Inflammatory macrophage (primary cell): ENCODE data around the gene CNOT11.

Experiments
- DNase-seq, 2 donors: peaks; one replicate each; pipeline ENCODE4 v3.0.0-alpha.2; 2020 to 2022

The CNOT11 gene

DNA sequence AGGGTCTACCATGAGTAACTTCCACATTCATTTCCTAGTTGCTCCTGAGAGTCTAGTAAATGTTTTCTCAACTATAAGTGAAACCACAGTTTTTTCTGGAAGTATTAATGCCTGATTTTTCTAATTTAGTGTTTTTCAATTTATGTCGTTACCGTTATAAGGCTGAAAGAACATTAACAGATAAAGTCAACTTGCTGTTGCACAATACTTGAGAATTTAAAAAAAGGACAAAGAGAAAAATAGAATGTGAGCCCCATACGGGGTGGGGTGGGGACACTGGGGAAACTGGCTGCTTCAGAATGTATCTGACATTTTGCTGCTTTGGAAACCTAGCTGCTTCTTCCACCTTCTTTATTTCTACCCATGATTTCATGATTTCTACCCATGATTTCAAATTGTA, 26.2 kb downstream of the CNOT11 start:
- DNase-seq = no peak

DNA sequence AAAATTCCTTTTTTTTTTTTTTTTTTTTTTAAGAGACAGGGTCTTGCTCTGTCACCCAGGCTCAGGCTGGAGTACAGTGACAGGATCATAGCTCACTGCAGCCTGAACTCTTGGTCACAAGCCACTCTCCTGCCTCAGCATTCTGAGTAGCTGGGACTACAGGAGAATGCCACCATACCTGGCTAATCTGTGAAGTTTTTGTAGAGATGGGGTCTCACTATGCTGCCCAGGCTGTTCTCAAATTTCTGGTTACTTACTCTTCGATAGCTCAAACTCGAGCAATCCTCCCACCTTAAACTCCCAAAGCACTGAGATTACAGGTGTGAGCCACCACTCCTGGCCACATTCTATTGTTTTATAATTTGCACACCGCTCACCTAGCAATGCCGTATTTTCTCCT, 28.8 kb downstream of the CNOT11 start:
- no peak for DNase-seq

GRCh38 chr2:101282980-101283379, 30.3 kb downstream of the CNOT11 start:
- DNase-seq = no peak

GRCh38 chr2:101286684-101287083, 34.0 kb downstream of the CNOT11 start:
- no peak for DNase-seq

DNA sequence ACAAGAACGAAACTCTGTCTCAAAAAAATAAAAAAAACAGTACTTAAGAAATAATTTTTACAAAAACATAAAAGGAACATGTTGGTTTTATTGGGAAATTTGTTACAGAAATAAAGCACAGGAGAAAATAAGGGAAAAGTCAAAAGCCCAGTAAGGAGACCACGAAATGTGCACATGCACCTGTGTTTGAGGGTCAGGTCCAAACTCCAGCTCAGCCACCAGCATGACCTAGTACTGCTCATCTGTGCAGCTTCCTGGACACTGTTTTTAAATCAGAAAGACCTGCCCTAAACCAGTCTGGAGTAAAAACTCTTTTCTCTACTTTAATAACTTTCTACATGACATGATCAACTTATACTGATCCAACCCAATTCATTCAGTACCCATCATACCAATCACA, 34.6 kb downstream of the CNOT11 start:
- no peak for DNase-seq

DNA sequence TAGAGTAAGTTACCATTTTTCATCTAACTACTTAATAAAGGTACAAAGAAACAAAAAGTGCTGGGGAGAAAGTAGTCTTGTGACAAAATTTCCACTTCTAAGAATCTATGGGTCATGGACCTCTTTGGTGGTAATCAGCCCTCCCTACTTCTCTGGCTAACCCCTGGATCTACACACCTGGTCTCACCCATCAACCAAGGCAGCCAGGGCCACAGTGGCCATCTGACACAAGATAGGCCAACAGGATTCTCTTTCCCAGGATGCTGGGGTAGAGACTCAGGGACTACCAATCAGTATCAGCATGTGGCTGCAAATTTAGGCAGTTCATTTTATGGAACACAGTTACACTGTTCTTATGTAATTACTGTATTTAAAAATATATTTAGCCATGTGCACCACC, 38.0 kb downstream of the CNOT11 start:
- DNase-seq = no peak

- DNase-seq = no peak
Measured at GRCh38 chr2:101291973-101292372, 39.3 kb downstream of the CNOT11 start.

DNA sequence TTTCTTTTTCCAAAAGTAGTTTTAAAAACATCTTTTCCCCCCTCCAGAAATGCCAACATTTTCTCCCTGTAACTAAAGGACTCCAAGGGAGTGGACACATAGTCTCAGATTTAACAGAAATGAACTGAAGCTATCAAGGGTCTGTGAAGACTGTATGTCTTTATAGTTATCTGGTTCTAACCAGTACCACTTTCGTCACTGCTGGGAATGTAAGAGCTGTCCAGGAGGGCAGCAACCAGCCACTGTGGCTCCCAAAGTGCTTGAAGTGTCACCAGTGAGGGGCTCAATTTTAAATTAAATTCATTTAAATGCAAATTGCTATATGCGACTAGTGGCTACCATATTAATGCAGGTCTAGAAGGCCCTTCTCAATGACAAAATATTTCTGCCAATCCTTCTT, 40.9 kb downstream of the CNOT11 start:
- no peak for DNase-seq

DNA sequence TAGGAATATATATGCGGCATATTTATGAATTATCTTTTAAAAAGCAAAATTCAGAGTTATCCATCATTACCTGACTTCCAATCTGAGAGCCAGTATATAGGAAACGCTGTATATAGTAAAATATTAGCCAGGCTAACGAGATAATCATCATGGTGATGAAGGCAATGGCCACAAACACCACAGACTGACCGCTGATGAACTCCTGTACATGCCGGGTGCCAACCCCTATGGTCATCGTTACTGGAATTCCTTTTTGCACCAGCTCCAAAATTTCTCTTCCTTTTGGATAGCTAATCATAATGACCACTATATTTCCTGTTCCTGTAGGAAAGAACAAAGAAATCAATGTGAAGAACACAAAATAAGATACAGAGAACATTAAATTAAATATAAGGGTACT, 42.2 kb downstream of the CNOT11 start:
- DNase-seq = no peak

DNA sequence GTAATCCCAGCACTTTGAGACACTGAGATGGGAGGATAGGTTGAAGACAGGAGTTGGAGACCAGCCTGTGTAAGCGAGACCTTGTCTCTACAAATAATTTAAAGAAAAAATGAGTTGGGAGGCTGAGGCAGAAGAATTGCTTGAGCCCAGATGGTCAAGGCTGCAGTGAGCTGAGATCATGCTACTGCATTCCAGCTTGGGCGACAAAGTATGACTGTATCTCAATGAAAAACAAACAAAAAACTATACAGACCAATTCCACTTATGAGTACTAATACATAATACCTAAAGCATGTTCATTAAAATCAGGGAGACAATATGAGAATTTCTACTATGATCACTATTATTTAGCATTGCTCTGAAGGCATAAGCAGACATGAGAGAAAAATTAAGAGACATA, 43.2 kb downstream of the CNOT11 start:
- DNase-seq = no peak

- DNase-seq = no peak
Measured at GRCh38 chr2:101296371-101296770, 43.7 kb downstream of the CNOT11 start.

GRCh38 chr2:101297383-101297782, 44.7 kb downstream of the CNOT11 start:
- no peak for DNase-seq

- DNase-seq = no peak
Measured at GRCh38 chr2:101299604-101300003, 46.9 kb downstream of the CNOT11 start.

GRCh38 chr2:101300164-101300563, 47.5 kb downstream of the CNOT11 start:
- no peak for DNase-seq

GRCh38 chr2:101300836-101301235, 48.1 kb downstream of the CNOT11 start:
- peak; percentile 31 to 74 for DNase-seq

- no peak for DNase-seq
Measured at GRCh38 chr2:101302016-101302415, 49.3 kb downstream of the CNOT11 start.

- no peak for DNase-seq
Measured at GRCh38 chr2:101303688-101304087, 51.0 kb downstream of the CNOT11 start.

DNA sequence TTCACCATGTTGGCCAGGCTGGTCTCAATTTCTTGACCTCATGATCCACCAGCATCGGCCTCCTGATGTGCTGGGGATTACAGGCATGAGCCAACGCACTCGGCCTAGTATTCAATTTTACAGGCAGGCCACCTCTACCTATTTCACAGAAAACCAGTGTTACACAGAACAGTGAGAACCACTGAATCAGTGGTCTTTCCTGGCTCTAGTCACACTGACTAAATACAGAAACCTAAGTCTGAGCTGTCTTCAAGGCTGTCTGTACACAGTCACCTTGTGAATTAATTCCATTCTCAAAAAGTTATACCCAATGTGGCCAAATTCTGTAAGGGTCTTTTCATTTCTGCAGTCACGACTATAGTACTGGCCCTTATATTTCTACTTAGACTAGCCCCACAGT, 52.3 kb downstream of the CNOT11 start:
- no peak for DNase-seq

DNA sequence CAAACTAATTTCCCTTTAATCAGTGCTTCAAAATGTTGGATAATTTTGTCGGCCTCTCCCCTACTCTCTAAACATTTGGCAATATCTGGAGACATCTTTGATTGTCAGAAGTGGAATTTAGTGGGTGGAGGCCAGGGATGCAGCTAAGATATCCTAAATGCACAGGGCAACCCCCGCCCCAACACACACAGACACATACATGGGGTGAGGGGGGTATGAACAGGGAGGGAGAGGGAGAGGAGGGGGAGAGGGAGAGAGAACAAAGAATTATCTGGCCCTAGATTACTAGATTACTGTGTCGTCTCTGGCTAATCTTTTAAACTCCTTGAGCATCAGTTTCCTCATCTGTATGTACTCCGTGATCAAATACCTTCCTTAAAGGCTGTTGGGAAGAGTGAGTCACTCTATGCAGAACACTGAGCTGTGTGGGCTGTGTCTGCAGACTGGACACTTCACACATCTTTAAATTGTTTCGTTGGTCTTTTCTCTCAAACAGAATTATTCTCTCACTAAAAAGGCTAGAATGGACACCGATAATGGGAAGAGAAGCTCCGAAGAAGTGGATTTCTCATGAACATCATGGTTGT, 52.9 kb downstream of the CNOT11 start:
- peak; percentile 50 to 69 for DNase-seq

GRCh38 chr2:101306410-101306809, 53.7 kb downstream of the CNOT11 start:
- peak; percentile 8 to 27 for DNase-seq

- no peak for DNase-seq
Measured at GRCh38 chr2:101307503-101307902, 54.8 kb downstream of the CNOT11 start.

DNA sequence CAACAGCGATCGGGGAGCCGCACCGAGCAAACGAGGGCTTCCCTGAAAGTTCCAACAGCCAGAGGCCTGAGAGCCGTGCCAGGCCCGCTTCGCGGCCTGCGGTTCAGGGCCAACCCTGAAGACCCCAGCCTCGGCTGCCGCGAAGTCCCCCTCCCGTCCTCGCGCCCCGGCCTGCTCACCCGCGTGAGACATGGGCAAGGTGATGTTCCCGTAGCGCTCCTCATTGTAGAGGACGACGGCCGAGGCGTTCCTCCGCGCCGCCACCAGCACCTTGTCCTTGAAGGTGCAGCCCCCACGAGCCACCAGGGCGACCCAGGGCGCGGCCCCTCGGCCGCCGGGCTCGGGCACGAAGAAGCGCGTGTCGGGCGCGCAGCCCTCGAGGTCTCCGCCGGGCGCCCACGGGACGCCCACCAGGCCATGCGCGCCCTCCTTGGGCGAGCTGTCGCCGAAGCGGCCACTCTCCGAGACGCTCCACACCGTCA, 55.3 kb downstream of the CNOT11 start:
- DNase-seq = peak in 1 of 2 donors; percentile 67

DNA sequence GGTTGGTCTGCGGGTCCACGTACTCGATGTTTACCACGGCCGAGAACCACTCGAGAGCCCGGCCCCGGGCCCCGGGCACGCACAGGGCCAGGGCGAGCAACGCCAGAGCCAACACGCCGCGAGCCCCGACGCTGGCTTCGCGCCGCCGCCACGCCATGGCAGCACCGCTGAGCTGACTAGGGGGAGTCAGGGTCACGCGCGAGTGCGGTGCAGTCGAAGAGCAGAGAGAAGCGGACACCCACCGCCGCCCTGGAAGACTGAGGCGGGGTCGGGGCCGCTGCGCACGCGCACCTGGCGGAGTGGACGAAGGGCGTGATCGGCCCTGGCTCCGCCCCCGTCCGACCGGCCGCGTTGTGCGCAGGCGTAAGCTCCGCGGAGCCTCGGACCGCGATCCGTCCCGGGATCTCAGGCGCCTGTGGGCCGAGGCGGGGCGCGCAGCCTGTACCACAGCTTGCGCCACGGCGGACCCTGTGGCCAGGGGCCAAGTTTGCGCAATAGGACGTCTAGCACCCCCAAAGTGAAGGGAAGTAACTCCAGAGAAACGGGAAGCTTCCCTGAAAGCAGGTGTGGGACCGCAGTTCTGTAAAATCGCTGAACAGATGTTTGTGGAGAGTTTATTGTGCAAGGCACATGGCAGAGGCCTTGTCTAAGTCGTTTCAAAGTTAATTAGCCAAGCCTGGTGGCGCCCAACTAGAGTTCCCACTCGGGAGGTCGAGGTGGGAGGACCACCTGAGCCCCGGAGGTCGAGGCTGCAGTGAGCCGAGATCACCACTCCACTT, 55.9 kb downstream of the CNOT11 start, which contains the start of gene RNF149:
Gene RNF149, minus strand, starts transcription at position 270 of the 779 bp plus-strand sequence. Its CDS starts 113 bp downstream, at position 157.
- peak; percentile 98 for DNase-seq
